ENCODE measurements around the gene TPP1. TPM values are rescaled to one million over a fixed set of nuclear protein-coding genes. Genes with fewer than 3 reads are reported as not detected.

The TPP1 gene
- total RNA-seq (2022) = 61.7 TPM in 2 replicates
- Bru-seq, nascent RNA = percentile 75 among the genes with signal in this experiment
- percentile 90 among the genes with signal in this experiment for BruChase-seq, experiment 1, labeled RNA remaining after a 2-hour chase
- BruChase-seq, experiment 2, labeled RNA remaining after a 6-hour chase = percentile 91 among the genes with signal in this experiment
- long read RNA-seq, transcript TPP1-201 (13 exons, 3,560 nt) = major isoform, 59 of 86 reads
- long read RNA-seq, partial matches to known transcripts = 17 of 86 reads
- long read RNA-seq, other reads (novel, unspliced or antisense) = 5 of 86 reads

- no peaks in the 10 kb centered on the region for H3K4me1 Mint-ChIP-seq (ENCODE audit: low read depth, unreplicated experiment)
- TF ChIP-seq CTCF (IDR thresholded peaks at IDR 0.05; ENCODE audit: insufficient read depth in 1 of 2, low read depth in 1 of 2, low read length in 1 of 2, severe bottlenecking in 1 of 2, unreplicated experiment in 1 of 2) = no peak
Measured at GRCh38 chr11:6619004-6619745, at the start of gene TPP1. TPP1 (minus strand) TSS chr11:6619422; CDS start chr11:6619400, 22 bp downstream.

GRCh38 chr11:6667733-6668374, 48.6 kb upstream of the TPP1 start:
- Histone ChIP-seq H3K4me1 (no peaks in the 10 kb centered on the region), H3K36me3 (ENCODE audit: control insufficient read depth, insufficient read depth, low read length) (no peaks in the 10 kb centered on the region), H3K9me3 (no peaks in the 10 kb centered on the region; the same call in 1 of the 2 replicates), H3K27me3 (replicated peaks; ENCODE audit: control insufficient read depth, insufficient read depth, low read length) (no peaks in the 10 kb centered on the region), H3K4me3 (ENCODE audit: low read depth, low read length) (no peak overlapping the region)
- no TSS peak for BruUV-seq (replicated peaks)
- no peaks in the 10 kb centered on the region for H3K9me3 Mint-ChIP-seq (ENCODE audit: unreplicated experiment)
- DNase-seq = peak in 1 of 2 experiments; percentile 45
- TF ChIP-seq CTCF (IDR thresholded peaks at IDR 0.05; ENCODE audit: insufficient read depth in 1 of 2, low read depth in 1 of 2, low read length in 1 of 2, severe bottlenecking in 1 of 2, unreplicated experiment in 1 of 2) = peak; percentile 62 to 64
- no peaks in the 10 kb centered on the region for H3K4me1 Mint-ChIP-seq (ENCODE audit: low read depth, unreplicated experiment)
- ChIA-PET POLR2A (no interaction called here), CTCF (interaction anchor here (0.6 to 1.6 kb wide), 6 partner anchors 15 to 289 kb away, joined by 3 to 9 read pairs (median 4); partner anchors contain the start of genes MRPL17 and TPP1)
- H3K27me3 Mint-ChIP-seq (ENCODE audit: insufficient read depth, unreplicated experiment) = peaks cover 15% of the 10 kb centered on the region
- intact Hi-C loops (cut with micrococcal nuclease; ENCODE audit: unreplicated experiment) = loop anchor here (1.0 kb wide), 5 partner anchors 38 to 289 kb away; partner anchors contain the start of gene TAF10
- H3K4me3 Mint-ChIP-seq (ENCODE audit: unreplicated experiment) = no peak overlapping the region
- H3K36me3 Mint-ChIP-seq (ENCODE audit: insufficient read depth, unreplicated experiment) = no peaks in the 10 kb centered on the region
- H3K27ac Mint-ChIP-seq (ENCODE audit: unreplicated experiment) = no peak overlapping the region

More at GRCh38 chr11:6619004-6619745, at the start of gene TPP1:
- no TSS peak for BruUV-seq (replicated peaks)
- no peaks in the 10 kb centered on the region for H3K27me3 ChIP-seq (replicated peaks; ENCODE audit: control insufficient read depth, insufficient read depth, low read length)
- Mint-ChIP-seq H3K4me3 (ENCODE audit: unreplicated experiment) (no peak within 1 kb of the TSS), H3K36me3 (ENCODE audit: insufficient read depth, unreplicated experiment) (no peaks in the 10 kb centered on the region), H3K27me3 (ENCODE audit: insufficient read depth, unreplicated experiment) (no peaks in the 10 kb centered on the region), H3K9me3 (ENCODE audit: unreplicated experiment) (no peaks in the 10 kb centered on the region), H3K27ac (ENCODE audit: unreplicated experiment) (no peak within 1 kb of the TSS)
- ChIA-PET POLR2A (interaction anchor here (1.4 to 1.6 kb wide), 3 partner anchors 12 to 138 kb away, joined by 6 to 11 read pairs (median 8); partner anchors contain the start of genes ARFIP2, MRPL17 and TIMM10B), CTCF (interaction anchor here (0.6 to 1.6 kb wide), 11 partner anchors 10 to 240 kb away, joined by 3 to 9 read pairs (median 5); partner anchors contain the start of genes MRPL17 and TRIM3)
- H3K9me3 ChIP-seq = no peaks in the 10 kb centered on the region
- peak within 1 kb of the TSS; percentile 82 for H3K4me3 ChIP-seq (ENCODE audit: low read depth, low read length)
- intact Hi-C loops (cut with micrococcal nuclease; ENCODE audit: unreplicated experiment) = loop anchor here (1.0 to 10.0 kb wide), 3 partner anchors 16 to 384 kb away; partner anchors contain the start of genes CNGA4, FHIP1B, ILK and RRP8
- H3K4me1 ChIP-seq = no peaks in the 10 kb centered on the region
- H3K36me3 ChIP-seq (ENCODE audit: control insufficient read depth, insufficient read depth, low read length) = no peaks in the 10 kb centered on the region
- DNase-seq = peak; percentile 93
